Bronchial smooth muscle cell (primary cell): ENCODE data around the gene OR3A1. TPM values are rescaled to one million over a fixed set of nuclear protein-coding genes. Genes with fewer than 3 reads are reported as not detected.

Source experiments
- total RNA-seq: library from RNA; depleted of rRNA; stranded (reverse); fragments of >200 nt; gene quantifications from 2 replicates; pipeline ENCODE4 v1.2.1, GENCODE V29; 2014

The OR3A1 gene
- total RNA-seq, result not detected in 2 replicates

GRCh38 chr17:3298260-3298659 is at the start of gene OR3A1:
TSS of gene OR3A1 (minus strand) at chr17:3298360. CDS start at chr17:3292582, 5,778 bp downstream.

Other genes with a start within 250 kb of the OR3A1 start
- gene OR1D5, start 234.8 kb downstream of the OR3A1 start, total RNA-seq, result not detected in 2 replicates
- gene OR1D2, start 193.9 kb downstream of the OR3A1 start, total RNA-seq, result not detected in 2 replicates
- not detected in 2 replicates for gene OR1G1, start 170.8 kb downstream of the OR3A1 start, total RNA-seq
- not detected in 2 replicates for gene OR1A2, start 100.8 kb downstream of the OR3A1 start, total RNA-seq
- not detected in 2 replicates for gene OR1A1, start 90.7 kb downstream of the OR3A1 start, total RNA-seq
- 0.32 TPM in 1 of 2 replicates, not detected in the other for gene OR3A2, start 87.9 kb upstream of the OR3A1 start, total RNA-seq
- gene OR1E1, start 100.0 kb upstream of the OR3A1 start, total RNA-seq, result not detected in 2 replicates
- not detected in 2 replicates for gene OR3A3, start 113.0 kb upstream of the OR3A1 start, total RNA-seq
- not detected in 2 replicates for gene OR1E2, start 135.5 kb upstream of the OR3A1 start, total RNA-seq
- not detected in 2 replicates for gene SPATA22, start 173.5 kb upstream of the OR3A1 start, total RNA-seq
- 0.63 and 3.3 TPM in 2 replicates for gene ASPA, start 177.6 kb upstream of the OR3A1 start, total RNA-seq